Retinal pigment epithelial cell (primary cell): ENCODE measurements around the gene CROCC2.

Experiments used
- DNase-seq: peaks from one replicate; pipeline ENCODE4 v3.0.0-alpha.2; 2010; ENCODE audit warnings: low read depth
- H3K4me3 ChIP-seq: 2 replicates; pipeline ENCODE4 v1.5.1; 2011; ENCODE audit warnings: mild to moderate bottlenecking, low read length, control low read depth, moderate library complexity
- TF ChIP-seq, protein P1 (sequence below): conservative IDR thresholded peaks from 2 replicates; pipeline ENCODE4 v1.5.1; 2011; ENCODE audit warnings: low read depth, low read length, control low read depth, inconsistent platforms

Gene CROCC2

DNA sequence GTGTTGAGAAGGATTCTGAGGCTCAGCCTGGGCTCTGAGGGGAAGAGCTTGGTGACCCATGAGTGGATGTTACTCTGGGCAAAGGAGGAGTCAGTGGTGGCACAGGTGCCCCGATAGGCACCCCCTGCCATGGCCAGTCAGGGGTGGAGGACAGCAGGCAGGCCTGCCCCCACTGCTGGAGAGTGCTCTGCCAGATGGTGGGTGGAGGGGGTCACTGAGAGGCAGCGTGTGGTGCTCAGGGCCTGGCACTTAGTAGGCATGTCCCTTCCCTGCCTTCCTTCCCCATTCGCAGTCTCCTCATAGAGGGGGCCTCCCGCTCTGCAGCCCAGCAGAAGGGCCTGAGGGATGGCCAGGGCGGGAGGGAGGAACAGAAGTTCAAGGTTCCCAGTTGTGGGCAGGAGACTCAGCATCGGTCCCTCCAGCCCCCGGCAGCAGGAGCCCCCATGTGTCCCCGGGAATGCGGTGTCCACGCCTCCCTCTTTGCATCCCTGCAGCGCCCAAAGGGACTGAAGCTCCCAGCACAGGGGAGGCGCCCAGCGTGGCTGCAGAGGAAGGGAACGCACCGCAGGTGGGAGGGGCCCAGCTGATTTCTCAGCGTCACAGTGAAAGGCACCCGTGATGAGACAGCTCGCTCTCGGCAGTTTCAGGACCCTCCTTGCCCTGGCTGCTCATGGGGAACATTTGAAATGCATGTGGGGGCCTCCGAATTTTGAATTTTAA lies 86.6 kb downstream of the CROCC2 start:
- DNase-seq, result no peak
- TF ChIP-seq, protein P1, sequence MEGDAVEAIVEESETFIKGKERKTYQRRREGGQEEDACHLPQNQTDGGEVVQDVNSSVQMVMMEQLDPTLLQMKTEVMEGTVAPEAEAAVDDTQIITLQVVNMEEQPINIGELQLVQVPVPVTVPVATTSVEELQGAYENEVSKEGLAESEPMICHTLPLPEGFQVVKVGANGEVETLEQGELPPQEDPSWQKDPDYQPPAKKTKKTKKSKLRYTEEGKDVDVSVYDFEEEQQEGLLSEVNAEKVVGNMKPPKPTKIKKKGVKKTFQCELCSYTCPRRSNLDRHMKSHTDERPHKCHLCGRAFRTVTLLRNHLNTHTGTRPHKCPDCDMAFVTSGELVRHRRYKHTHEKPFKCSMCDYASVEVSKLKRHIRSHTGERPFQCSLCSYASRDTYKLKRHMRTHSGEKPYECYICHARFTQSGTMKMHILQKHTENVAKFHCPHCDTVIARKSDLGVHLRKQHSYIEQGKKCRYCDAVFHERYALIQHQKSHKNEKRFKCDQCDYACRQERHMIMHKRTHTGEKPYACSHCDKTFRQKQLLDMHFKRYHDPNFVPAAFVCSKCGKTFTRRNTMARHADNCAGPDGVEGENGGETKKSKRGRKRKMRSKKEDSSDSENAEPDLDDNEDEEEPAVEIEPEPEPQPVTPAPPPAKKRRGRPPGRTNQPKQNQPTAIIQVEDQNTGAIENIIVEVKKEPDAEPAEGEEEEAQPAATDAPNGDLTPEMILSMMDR, result no peak
- no peak overlapping the region for H3K4me3 ChIP-seq

- TF ChIP-seq, protein P1, result no peak
- H3K4me3 ChIP-seq, result no peak overlapping the region
- no peak for DNase-seq
Measured at GRCh38 chr2:240993446-240994170, 87.5 kb downstream of the CROCC2 start.

GRCh38 chr2:240994171-240994896 lies 88.2 kb downstream of the CROCC2 start:
- TF ChIP-seq, protein P1, result no peak
- H3K4me3 ChIP-seq, result no peak overlapping the region
- no peak for DNase-seq

- TF ChIP-seq, protein P1, result no peak
- no peak for DNase-seq
- H3K4me3 ChIP-seq, result no peak overlapping the region
Measured at GRCh38 chr2:240995041-240996021, 89.2 kb downstream of the CROCC2 start.

DNA sequence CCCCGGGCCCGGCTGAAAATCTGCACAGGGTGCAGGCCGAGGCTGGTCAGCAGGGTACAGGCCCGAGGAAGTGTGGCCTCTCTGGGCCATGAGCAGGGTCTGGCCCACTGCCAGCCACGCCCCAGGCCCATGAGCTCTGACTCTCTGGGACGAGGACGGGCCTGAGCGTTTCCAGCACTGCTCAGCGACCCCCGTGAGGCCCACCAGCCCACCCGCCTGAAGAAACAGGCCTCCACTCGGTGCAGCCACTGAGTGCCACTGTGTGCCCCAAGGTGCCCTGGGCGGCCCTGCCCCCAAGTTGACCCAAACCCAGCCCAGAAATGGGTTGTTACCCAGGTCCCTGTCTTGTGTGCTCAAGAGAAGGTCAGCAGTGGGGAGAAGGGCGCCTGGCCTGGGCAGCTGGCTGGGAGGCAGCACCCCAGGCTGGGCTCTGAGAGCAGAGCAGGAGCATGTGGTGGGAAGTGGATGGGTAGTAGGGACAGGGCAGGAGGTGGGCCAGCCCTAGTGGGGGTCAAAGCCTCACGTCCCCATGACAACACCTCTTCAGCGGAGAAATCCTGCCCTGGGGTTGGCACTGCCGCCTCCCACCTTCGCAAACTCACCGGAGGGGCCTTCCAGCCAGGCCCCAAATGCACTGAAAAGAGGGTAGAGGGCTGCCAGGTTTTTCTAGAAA lies 90.2 kb downstream of the CROCC2 start:
- TF ChIP-seq, protein P1, result no peak
- no peak overlapping the region for H3K4me3 ChIP-seq

DNA sequence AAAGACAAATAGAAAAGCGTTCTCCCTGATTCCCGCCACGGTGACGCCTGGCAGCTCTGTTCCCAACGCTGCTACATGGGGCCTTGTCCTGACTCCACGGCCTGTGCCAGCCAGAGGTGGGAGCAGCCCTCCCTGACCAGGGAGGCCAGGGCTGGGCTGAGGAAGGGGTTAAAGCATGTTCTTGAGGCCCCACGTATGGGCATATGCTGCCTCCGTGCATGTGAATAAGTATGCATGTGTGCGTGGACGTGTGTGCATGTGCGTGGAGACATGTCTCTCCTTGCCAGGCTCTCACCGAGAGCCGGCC lies 90.7 kb downstream of the CROCC2 start:
- no peak for DNase-seq
- TF ChIP-seq, protein P1, result no peak

More for the DNA sequence above, 90.2 kb downstream of the CROCC2 start:
- no peak for DNase-seq

More for the DNA sequence above, 90.7 kb downstream of the CROCC2 start:
- no peak overlapping the region for H3K4me3 ChIP-seq
